Testis (tissue), 3 donors: Measurements from ENCODE around the gene C8G. TPM values are rescaled to one million over a fixed set of nuclear protein-coding genes. Genes with fewer than 3 reads are reported as not detected.
A peak's percentile ranks its signal among the peaks of the same experiment; 100 is the strongest.

Source experiments
- DNase-seq: peaks from one replicate; pipeline ENCODE4 v3.0.0-alpha.2; 2019
- H3K27ac ChIP-seq, 2 donors: fragments of 200-600 bp; sonication (generic); one replicate each; pipeline ENCODE4 v1.5.1; 2019
- H3K27me3 ChIP-seq: fragments of 200-600 bp; sonication (generic); one replicate; pipeline ENCODE4 v1.5.1; 2019
- H3K36me3 ChIP-seq: fragments of 200-600 bp; sonication (generic); one replicate; pipeline ENCODE4 v1.5.1; 2017; ENCODE audit warnings: low read depth; ENCODE audit errors: missing control alignments
- H3K4me1 ChIP-seq: fragments of 200-600 bp; sonication (generic); one replicate; pipeline ENCODE4 v1.5.1; 2019
- H3K4me3 ChIP-seq, 2 donors: fragments of 200-600 bp; sonication (generic); one replicate each; pipeline ENCODE4 v1.5.1; 2017 to 2019
- H3K9me3 ChIP-seq: fragments of 200-600 bp; sonication (generic); one replicate; pipeline ENCODE4 v1.5.1; 2017
- CTCF ChIP-seq, 3 experiments: fragments of 450-650 bp in 2 of 3; fragments of 200-600 bp in 1 of 3; sonication (generic) in 1 of 3; IDR thresholded peaks; one replicate each; pipeline ENCODE4 v1.5.1; 2016 to 2019; ENCODE audit warnings: antibody characterized with exemption in 3 of 3, mild to moderate bottlenecking in 2 of 3, moderate library complexity in 1 of 3
- POLR2A ChIP-seq: fragments of 450-650 bp; IDR thresholded peaks from one replicate; pipeline ENCODE4 v1.6.1; 2017; ENCODE audit warnings: antibody characterized with exemption, mild to moderate bottlenecking, moderate library complexity
- WGBS, 2 donors: methylation state at CpG; one replicate each; pipeline ENCODE4 v1.1.5; 2018; 5-methylcytosine and 5-hydroxymethylcytosine counted together
- intact Hi-C: fragments of 100-400 bp; cut with DNase I; formaldehyde crosslinking; loops from one replicate; pipeline ENCODE4 v1.15.1; 2023; ENCODE audit warnings: low total_unique reads
- polyA plus RNA-seq: library from polyadenylated mRNA; stranded (reverse); fragments of 350-450 nt; fragmentation: Illumina TruSeq; extraction: RNeasy Lipid Tissue Mini Kit (QIAGEN cat#74804); gene quantifications from one replicate; pipeline ENCODE4 v1.2.3, GENCODE V29; 2014; ENCODE audit warnings: low read depth, low replicate concordance; ENCODE audit not compliant: insufficient read depth
- total RNA-seq, 2 donors: library from RNA; depleted of rRNA; stranded (reverse); fragments of >200 nt; gene quantifications; one replicate each; pipeline ENCODE4 v1.2.3, GENCODE V29; 2016

C8G gene
- total and polyA plus RNA-seq, 3 donors from 2014 or later, result 4.6 to 4.9 (median 4.6) TPM

GRCh38 chr9:136978073-136978864, 33.2 kb downstream of the C8G start:
- intact Hi-C loops, result no loop called here
- peak overlapping the region; percentile 84 to 92 for H3K27ac ChIP-seq
- peak; percentile 95 for DNase-seq
- no peaks in the 10 kb centered on the region for H3K36me3 ChIP-seq
- TF ChIP-seq POLR2A (no peak), CTCF (IDR thresholded peaks at IDR 0.05) (no peak)
- no peaks in the 10 kb centered on the region for H3K27me3 ChIP-seq
- 1% methylated on average over 42 of the region's 78 CpGs; no CpG with 5 or more reads in 1 of the 2 donors for WGBS, 2 donors
- H3K9me3 ChIP-seq, result no peaks in the 10 kb centered on the region
- peak overlapping the region; percentile 80 to 85 for H3K4me3 ChIP-seq
- peaks cover 53% of the 10 kb centered on the region for H3K4me1 ChIP-seq

- Histone ChIP-seq H3K27ac (peak overlapping the region; percentile 31 to 77), H3K4me3 (peak overlapping the region; percentile 53 to 67), H3K27me3 (no peaks in the 10 kb centered on the region), H3K9me3 (no peaks in the 10 kb centered on the region), H3K4me1 (peaks cover 47% of the 10 kb centered on the region), H3K36me3 (no peaks in the 10 kb centered on the region)
- intact Hi-C loops, result no loop called here
- WGBS, 2 donors, result 37 to 60% methylated on average over 2 to 41 of the region's 41 CpGs
- DNase-seq, result no peak
- TF ChIP-seq CTCF (IDR thresholded peaks at IDR 0.05) (no peak), POLR2A (no peak)
These were observed 34.0 kb downstream of the C8G start for GRCh38 chr9:136978865-136979544.

- intact Hi-C loops, result no loop called here
- Histone ChIP-seq H3K9me3 (no peaks in the 10 kb centered on the region), H3K4me3 (peak overlapping the region; percentile 53 to 67), H3K4me1 (peaks cover 44% of the 10 kb centered on the region), H3K27ac (peak overlapping the region in 1 of 2 donors; percentile 77), H3K27me3 (no peaks in the 10 kb centered on the region), H3K36me3 (no peaks in the 10 kb centered on the region)
- TF ChIP-seq POLR2A (no peak), CTCF (IDR thresholded peaks at IDR 0.05) (no peak)
- no peak for DNase-seq
- WGBS, 2 donors, result 55 to 66% methylated on average over 7 to 23 of the region's 26 CpGs
These were observed 34.9 kb downstream of the C8G start for GRCh38 chr9:136979769-136980587.

- peaks cover 44% of the 10 kb centered on the region for H3K4me1 ChIP-seq
- intact Hi-C loops, result no loop called here
These were observed 35.8 kb downstream of the C8G start for GRCh38 chr9:136980669-136981478.

More at GRCh38 chr9:136980669-136981478, 35.8 kb downstream of the C8G start:
- Histone ChIP-seq H3K27ac (peak overlapping the region in 1 of 2 donors; percentile 77), H3K36me3 (no peaks in the 10 kb centered on the region), H3K27me3 (no peaks in the 10 kb centered on the region), H3K9me3 (no peaks in the 10 kb centered on the region), H3K4me3 (peak overlapping the region in 1 of 2 donors; percentile 67)
- no peak for DNase-seq
- 64 to 71% methylated on average over 8 to 16 of the region's 16 CpGs for WGBS, 2 donors
- TF ChIP-seq CTCF (IDR thresholded peaks at IDR 0.05), result no peak
- TF ChIP-seq POLR2A, result no peak
